HEK293 (cell line): Measurements from ENCODE around the gene PLB1.

Experiments
- CTCF ChIA-PET: fragments of 350-600 bp; formaldehyde crosslinking; extraction: SDS; loops from one replicate; lab custom pipeline; 2021; ENCODE audit warnings: antibody characterized with exemption; lab: Yijun Ruan, JAX
- POLR2A ChIA-PET: fragments of 300-600 bp; formaldehyde crosslinking; extraction: SDS; loops from one replicate; lab custom pipeline; 2020; ENCODE audit warnings: antibody characterized with exemption, inconsistent platforms; lab: Yijun Ruan, JAX
- H3K27ac ChIP-seq: fragments of 200-500 bp; sonication (Bioruptor generic); 2 replicates; pipeline ENCODE4 v1.5.1; 2014; ENCODE audit warnings: low read depth, low read length, control low read depth, inconsistent platforms; ENCODE audit errors: extremely low read depth
- H3K36me3 ChIP-seq, 2 experiments: fragments of 200-500 bp in 1 of 2; sonication (Bioruptor generic) in 1 of 2; 1 replicate in 1 of 2; 2 replicates in 1 of 2; pipeline ENCODE4 v1.5.1; 2014 to 2017; ENCODE audit warnings: inconsistent platforms in 2 of 2, low read length in 2 of 2; ENCODE audit not compliant: control insufficient read depth in 2 of 2, insufficient read depth in 1 of 2
- H3K4me1 ChIP-seq: fragments of 200-500 bp; sonication (Bioruptor generic); 2 replicates; pipeline ENCODE4 v1.5.1; 2014; ENCODE audit warnings: mild to moderate bottlenecking, low read length, inconsistent platforms; ENCODE audit not compliant: control insufficient read depth, insufficient read depth
- H3K4me3 ChIP-seq: 2 replicates; pipeline ENCODE4 v1.5.1; 2011; ENCODE audit warnings: low read depth, mild to moderate bottlenecking, control low read depth, low read length, moderate library complexity
- H3K9me3 ChIP-seq: fragments of 200-500 bp; sonication (Bioruptor generic); 2 replicates; pipeline ENCODE4 v1.5.1; 2014; ENCODE audit warnings: low read depth, low read length, inconsistent platforms; ENCODE audit not compliant: control insufficient read depth, insufficient read depth
- GFI1B ChIP-seq: fragments of 450-650 bp; formaldehyde crosslinking; IDR thresholded peaks from 2 replicates; pipeline ENCODE4 v1.5.1; 2016; ENCODE audit warnings: missing biosample characterization, missing genetic modification characterization
- HOXC10 ChIP-seq: sonication (generic); formaldehyde crosslinking; IDR thresholded peaks from 2 replicates; pipeline ENCODE4 v1.8.1; 2023; ENCODE audit warnings: mild to moderate bottlenecking, missing genetic modification reagents
- INSM2 ChIP-seq: fragments of 450-650 bp; formaldehyde crosslinking; IDR thresholded peaks from 2 replicates; pipeline ENCODE4 v1.5.1; 2016; ENCODE audit warnings: missing biosample characterization, missing genetic modification characterization
- KLF16 ChIP-seq: fragments of 450-650 bp; formaldehyde crosslinking; IDR thresholded peaks from 2 replicates; pipeline ENCODE4 v1.5.1; 2017; ENCODE audit warnings: missing biosample characterization, missing genetic modification characterization
- KLF9 ChIP-seq: fragments of 450-650 bp; formaldehyde crosslinking; IDR thresholded peaks from 2 replicates; pipeline ENCODE4 v1.5.1; 2016; ENCODE audit warnings: missing biosample characterization, missing genetic modification characterization, low read depth
- MZF1 ChIP-seq: fragments of 450-650 bp; formaldehyde crosslinking; IDR thresholded peaks from 2 replicates; pipeline ENCODE4 v1.5.1; 2017; ENCODE audit warnings: missing biosample characterization, missing genetic modification characterization, borderline replicate concordance
- PBX3 ChIP-seq: sonication (generic); formaldehyde crosslinking; IDR thresholded peaks from 2 replicates; pipeline ENCODE4 v1.8.1; 2022; ENCODE audit warnings: mild to moderate bottlenecking, moderate library complexity, missing genetic modification reagents
- ZBTB21 ChIP-seq: fragments of 450-650 bp; formaldehyde crosslinking; IDR thresholded peaks from 2 replicates; pipeline ENCODE4 v1.5.1; 2017; ENCODE audit warnings: missing biosample characterization, missing genetic modification characterization
- ZIC2 ChIP-seq: fragments of 450-650 bp; formaldehyde crosslinking; IDR thresholded peaks from 2 replicates; pipeline ENCODE4 v1.5.1; 2016; ENCODE audit warnings: missing biosample characterization, missing genetic modification characterization
- ZNF121 ChIP-seq: fragments of 450-650 bp; formaldehyde crosslinking; IDR thresholded peaks from 2 replicates; pipeline ENCODE4 v1.5.1; 2016; ENCODE audit warnings: missing biosample characterization, missing genetic modification characterization
- ZNF280D ChIP-seq: fragments of 450-650 bp; formaldehyde crosslinking; IDR thresholded peaks from 2 replicates; pipeline ENCODE4 v1.5.1; 2016; ENCODE audit warnings: missing biosample characterization, missing genetic modification characterization
- ZNF354C ChIP-seq: fragments of 450-650 bp; formaldehyde crosslinking; IDR thresholded peaks from 2 replicates; pipeline ENCODE4 v1.5.1; 2016; ENCODE audit warnings: missing biosample characterization, missing genetic modification characterization, low read depth, borderline replicate concordance
- ZNF501 ChIP-seq: fragments of 450-650 bp; formaldehyde crosslinking; IDR thresholded peaks from 2 replicates; pipeline ENCODE4 v1.5.1; 2016; ENCODE audit warnings: missing biosample characterization, missing genetic modification characterization
- ZNF624 ChIP-seq: fragments of 450-650 bp; formaldehyde crosslinking; IDR thresholded peaks from 2 replicates; pipeline ENCODE4 v1.5.1; 2017; ENCODE audit warnings: missing biosample characterization, missing genetic modification characterization
- ZNF654 ChIP-seq: fragments of 450-650 bp; formaldehyde crosslinking; IDR thresholded peaks from 2 replicates; pipeline ENCODE4 v1.5.1; 2016; ENCODE audit warnings: low read depth, missing biosample characterization, missing genetic modification characterization

PLB1 gene

GRCh38 chr2:28523902-28524301 is 28.0 kb downstream of the PLB1 start (continued):
- TF ChIP-seq ZNF280D (tag by site-specific recombination) = no peak
- TF ChIP-seq ZBTB21 (tag by site-specific recombination) = no peak
- no peak for TF ChIP-seq MZF1 (tag by site-specific recombination)
- no peak for TF ChIP-seq PBX3 (CRISPR knock-in tag)
- TF ChIP-seq KLF16 (tag by site-specific recombination) = no peak
- no peak for TF ChIP-seq INSM2 (tag by site-specific recombination)
- TF ChIP-seq ZIC2 (tag by site-specific recombination) = no peak
- no peak for TF ChIP-seq HOXC10 (CRISPR knock-in tag)
- no peak for TF ChIP-seq ZNF624 (tag by site-specific recombination)
- no peak for TF ChIP-seq ZNF654 (tag by site-specific recombination)
- TF ChIP-seq GFI1B (tag by site-specific recombination) = no peak

GRCh38 chr2:28525481-28525880 is 29.6 kb downstream of the PLB1 start:
- POLR2A ChIA-PET = no interaction called here
- no peak for TF ChIP-seq ZNF501 (tag by site-specific recombination)
- H3K9me3 ChIP-seq = no peaks in the 10 kb centered on the region
- no peaks in the 10 kb centered on the region for H3K4me1 ChIP-seq
- H3K36me3 ChIP-seq = no peaks in the 10 kb centered on the region
- CTCF ChIA-PET = no interaction called here
- no peak overlapping the region for H3K27ac ChIP-seq
- H3K4me3 ChIP-seq = no peak overlapping the region

- H3K4me1 ChIP-seq = no peaks in the 10 kb centered on the region
- CTCF ChIA-PET = interaction anchor here (0.9 kb wide), 1 partner anchor 33 kb away, joined by 3 read pairs; no protein-coding TSS in a partner anchor
- TF ChIP-seq KLF9 (tag by site-specific recombination) = no peak
- no peak for TF ChIP-seq ZNF354C (tag by site-specific recombination)
- TF ChIP-seq ZNF121 (tag by site-specific recombination) = no peak
Observed at GRCh38 chr2:28526527-28527132, 30.8 kb downstream of the PLB1 start.

More at GRCh38 chr2:28526527-28527132, 30.8 kb downstream of the PLB1 start:
- POLR2A ChIA-PET = no interaction called here
- Histone ChIP-seq H3K4me3 (no peak overlapping the region), H3K36me3 (no peaks in the 10 kb centered on the region), H3K9me3 (no peaks in the 10 kb centered on the region), H3K27ac (no peak overlapping the region)
